Measurements from ENCODE around the gene PPIH. TPM values are rescaled to one million over a fixed set of nuclear protein-coding genes. Genes with fewer than 3 reads are reported as not detected.

Gene PPIH
- total RNA-seq, 1 experiment from 2014 or later, result 78.5 TPM

GRCh38 chr1:42639116-42639515 is 19.1 kb upstream of the PPIH start:
- DNase-seq (ENCODE audit: low read depth, low spot score) (no peak), ATAC-seq (no peak)
- TF ChIP-seq TCF7L2 (IDR thresholded peaks at IDR 0.05; ENCODE audit: low read depth, low read length) (no peak), CTCF (IDR thresholded peaks at IDR 0.05) (no peak), POLR2AphosphoS5 (IDR thresholded peaks at IDR 0.05; ENCODE audit: low read depth, low read length) (no peak), SIN3A (IDR thresholded peaks at IDR 0.05; ENCODE audit: borderline replicate concordance, insufficient read depth, low read depth, low read length) (no peak)
- H3K4me1 ChIP-seq (ENCODE audit: control insufficient read depth, insufficient read depth, low read length), result no peaks in the 10 kb centered on the region
- intact Hi-C loops (cut with micrococcal nuclease; ENCODE audit: unreplicated experiment), result no loop called here
- no peaks in the 10 kb centered on the region; the same call in 1 of the 2 replicates for H3K27me3 ChIP-seq (ENCODE audit: control insufficient read depth, insufficient read depth, low read length)
- no peaks in the 10 kb centered on the region for H3K36me3 ChIP-seq (ENCODE audit: control insufficient read depth, insufficient read depth, low read length)
- ChIA-PET CTCF (no interaction called here), POLR2A (no interaction called here)
- in situ Hi-C loops (cut with HindIII; ENCODE audit: low pct_unique_long_range_greater_than_20kb, low sequenced_read_pairs), result no loop called here
- H3K9me3 ChIP-seq (ENCODE audit: control insufficient read depth, insufficient read depth, low read depth, low read length), result no peaks in the 10 kb centered on the region
- H3K27ac ChIP-seq (ENCODE audit: low read length), result no peak overlapping the region
- H3K4me3 ChIP-seq (ENCODE audit: low read depth in 2 of 2, low read length in 2 of 2), result no peak overlapping the region
- BruUV-seq (replicated peaks), result no TSS peak

GRCh38 chr1:42646056-42646455 is 12.2 kb upstream of the PPIH start:
- Histone ChIP-seq H3K4me1 (ENCODE audit: control insufficient read depth, insufficient read depth, low read length) (no peaks in the 10 kb centered on the region), H3K9me3 (ENCODE audit: control insufficient read depth, insufficient read depth, low read depth, low read length) (no peaks in the 10 kb centered on the region), H3K27ac (ENCODE audit: low read length) (no peak overlapping the region), H3K27me3 (ENCODE audit: control insufficient read depth, insufficient read depth, low read length) (peaks cover 2% of the 10 kb centered on the region; the same call in 1 of the 2 replicates), H3K4me3 (ENCODE audit: low read depth in 2 of 2, low read length in 2 of 2) (no peak overlapping the region), H3K36me3 (ENCODE audit: control insufficient read depth, insufficient read depth, low read length) (no peaks in the 10 kb centered on the region)
- ATAC-seq (no peak), DNase-seq (ENCODE audit: low read depth, low spot score) (no peak)
- intact Hi-C loops (cut with micrococcal nuclease; ENCODE audit: unreplicated experiment), result no loop called here
- no TSS peak for BruUV-seq (replicated peaks)
- TF ChIP-seq REST (IDR thresholded peaks at IDR 0.05; ENCODE audit: insufficient read depth in 1 of 2, low read depth in 2 of 2, low read length in 1 of 2), result no peak
- TF ChIP-seq SIN3A (IDR thresholded peaks at IDR 0.05; ENCODE audit: borderline replicate concordance, insufficient read depth, low read depth, low read length), result no peak
- TF ChIP-seq TCF7L2 (IDR thresholded peaks at IDR 0.05; ENCODE audit: low read depth, low read length), result no peak
- no peak for TF ChIP-seq POLR2AphosphoS5 (IDR thresholded peaks at IDR 0.05; ENCODE audit: low read depth, low read length)
- no peak for TF ChIP-seq CTCF (IDR thresholded peaks at IDR 0.05)
- ChIA-PET CTCF (no interaction called here), POLR2A (no interaction called here)
- in situ Hi-C loops (cut with HindIII; ENCODE audit: low pct_unique_long_range_greater_than_20kb, low sequenced_read_pairs), result no loop called here
